Stimulated activated CD8-positive, alpha-beta memory T cell treated with anti-CD3 and anti-CD28 coated beads, Interleukin-2, amount 100 ng/mL, for 1 hour (primary cell): Measurements from ENCODE around the gene PPIC.

ENCODE experiments used
- DNase-seq, 2 donors: peaks; one replicate each; pipeline ENCODE4 v3.0.0-alpha.2; 2020; ENCODE audit warnings: low read depth in 2 of 2

PPIC gene

GRCh38 chr5:123036391-123037103 lies at the start of gene PPIC:
PPIC (minus strand) TSS chr5:123036725; CDS start chr5:123036625, 100 bp downstream.
- no peak for DNase-seq

GRCh38 chr5:123085638-123086286 lies 49.2 kb upstream of the PPIC start:
- no peak for DNase-seq

GRCh38 chr5:123084730-123085605 lies 48.4 kb upstream of the PPIC start:
- no peak for DNase-seq

- no peak for DNase-seq
Observed at GRCh38 chr5:123083298-123083697, 46.8 kb upstream of the PPIC start.

GRCh38 chr5:123080215-123080614 lies 43.7 kb upstream of the PPIC start:
- DNase-seq: no peak

GRCh38 chr5:123075521-123076163 lies 39.1 kb upstream of the PPIC start:
- no peak for DNase-seq

- no peak for DNase-seq
Observed at GRCh38 chr5:123068368-123068938, 31.9 kb upstream of the PPIC start.

GRCh38 chr5:123066016-123066415 lies 29.5 kb upstream of the PPIC start:
- DNase-seq: no peak

- DNase-seq: no peak
Observed at GRCh38 chr5:123059455-123059854, 22.9 kb upstream of the PPIC start.

GRCh38 chr5:123051206-123051605 lies 14.7 kb upstream of the PPIC start:
- no peak for DNase-seq

GRCh38 chr5:123047706-123048105 lies 11.2 kb upstream of the PPIC start:
- DNase-seq: no peak

- no peak for DNase-seq
Observed at GRCh38 chr5:123046222-123046621, 9.7 kb upstream of the PPIC start.

GRCh38 chr5:123044926-123045617 lies 8.5 kb upstream of the PPIC start:
- DNase-seq: no peak

GRCh38 chr5:123039673-123040072 lies 3.1 kb upstream of the PPIC start:
- DNase-seq: no peak

- DNase-seq: no peak
Observed at GRCh38 chr5:123037104-123037418, 536 bp upstream of the PPIC start.

- DNase-seq: no peak
Observed at GRCh38 chr5:123035918-123036390, 571 bp downstream of the PPIC start.

GRCh38 chr5:123035360-123035917 lies 1.1 kb downstream of the PPIC start:
- no peak for DNase-seq

GRCh38 chr5:123033157-123033671 lies 3.3 kb downstream of the PPIC start:
- no peak for DNase-seq

GRCh38 chr5:123028222-123028621 lies 8.3 kb downstream of the PPIC start:
- no peak for DNase-seq

GRCh38 chr5:123014689-123015088 lies 21.8 kb downstream of the PPIC start:
- DNase-seq: no peak

- DNase-seq: no peak
Observed at GRCh38 chr5:123012321-123012720, 24.2 kb downstream of the PPIC start.
